Neural progenitor cell (in vitro differentiated cells): Measurements from ENCODE around the gene SUMF1. TPM values are rescaled to one million over a fixed set of nuclear protein-coding genes. Genes with fewer than 3 reads are reported as not detected.

Experiments used
- DNase-seq: peaks from one replicate; pipeline ENCODE4 v3.0.0-alpha.2; 2016; ENCODE audit warnings: low spot score
- H2AFZ ChIP-seq: fragments of 200-600 bp; sonication (generic); replicated peaks from 2 replicates; pipeline ENCODE4 v1.6.1; 2016; ENCODE audit warnings: antibody characterized with exemption
- H3F3A ChIP-seq: fragments of 200-600 bp; sonication (generic); 2 replicates; pipeline ENCODE4 v1.6.1; 2016; ENCODE audit warnings: antibody characterized with exemption, low read depth
- H3K27ac ChIP-seq: fragments of 200-600 bp; sonication (generic); 2 replicates; pipeline ENCODE4 v1.5.1; 2016; ENCODE audit warnings: mild to moderate bottlenecking
- H3K27me3 ChIP-seq: fragments of 200-600 bp; sonication (generic); 2 replicates; pipeline ENCODE4 v1.6.1; 2016; ENCODE audit warnings: mild to moderate bottlenecking, moderate library complexity
- H3K36me3 ChIP-seq: fragments of 200-600 bp; sonication (generic); 2 replicates; pipeline ENCODE4 v1.5.1; 2016
- H3K4me1 ChIP-seq: fragments of 200-600 bp; sonication (generic); 2 replicates; pipeline ENCODE4 v1.6.1; 2016; ENCODE audit warnings: mixed run types
- H3K4me2 ChIP-seq: fragments of 200-600 bp; sonication (generic); 2 replicates; pipeline ENCODE4 v1.6.1; 2016
- H3K4me3 ChIP-seq: fragments of 200-600 bp; sonication (generic); 2 replicates; pipeline ENCODE4 v1.5.1; 2016
- H3K79me2 ChIP-seq: fragments of 200-600 bp; sonication (generic); 2 replicates; pipeline ENCODE4 v1.6.1; 2016; ENCODE audit warnings: low read depth
- H3K9ac ChIP-seq: fragments of 200-600 bp; sonication (generic); 2 replicates; pipeline ENCODE4 v1.6.1; 2016
- H3K9me3 ChIP-seq: fragments of 200-600 bp; sonication (generic); 2 replicates; pipeline ENCODE4 v1.5.1; 2016; ENCODE audit warnings: low read depth
- H4K20me1 ChIP-seq: fragments of 200-600 bp; sonication (generic); 2 replicates; pipeline ENCODE4 v1.6.1; 2016; ENCODE audit warnings: low read depth
- H3K27ac Mint-ChIP-seq: 3 replicates; pipeline ENCODE4 v1.8.0; 2021; ENCODE audit warnings: mixed read lengths
- H3K27me3 Mint-ChIP-seq: 2 replicates; pipeline ENCODE4 v1.8.0; 2022; ENCODE audit warnings: low read depth, mild to moderate bottlenecking, inconsistent platforms, moderate library complexity, mixed read lengths; ENCODE audit not compliant: insufficient read depth
- H3K36me3 Mint-ChIP-seq: 3 replicates; pipeline ENCODE4 v1.8.0; 2021; ENCODE audit warnings: mixed read lengths
- H3K4me1 Mint-ChIP-seq: 3 replicates; pipeline ENCODE4 v1.8.0; 2021; ENCODE audit warnings: mixed read lengths
- H3K4me3 Mint-ChIP-seq: 3 replicates; pipeline ENCODE4 v1.8.0; 2021; ENCODE audit warnings: mild to moderate bottlenecking, moderate library complexity, mixed read lengths
- H3K9me3 Mint-ChIP-seq: 3 replicates; pipeline ENCODE4 v1.8.0; 2020; ENCODE audit warnings: mixed read lengths
- EZH2 ChIP-seq: fragments of 200-600 bp; sonication (generic); IDR thresholded peaks from 2 replicates; pipeline ENCODE4 v1.6.1; 2017; ENCODE audit warnings: antibody characterized with exemption, mild to moderate bottlenecking, moderate library complexity
- EZH2phosphoT487 ChIP-seq: fragments of 200-600 bp; sonication (generic); IDR thresholded peaks from 2 replicates; pipeline ENCODE4 v1.6.1; 2017; ENCODE audit warnings: antibody characterized with exemption
- total RNA-seq: library from RNA; depleted of rRNA; stranded (reverse); fragments of >200 nt; gene quantifications from 2 replicates; pipeline ENCODE4 v1.2.3, GENCODE V29; 2015; ENCODE audit warnings: low replicate concordance
- TF ChIP-seq, protein P1 (sequence below): fragments of 200-600 bp; sonication (generic); IDR thresholded peaks from 2 replicates; pipeline ENCODE4 v1.5.1; 2017; ENCODE audit warnings: antibody characterized with exemption, mild to moderate bottlenecking

SUMF1 gene
- total RNA-seq, 1 donor from 2014 or later, result 10.6 TPM

DNA sequence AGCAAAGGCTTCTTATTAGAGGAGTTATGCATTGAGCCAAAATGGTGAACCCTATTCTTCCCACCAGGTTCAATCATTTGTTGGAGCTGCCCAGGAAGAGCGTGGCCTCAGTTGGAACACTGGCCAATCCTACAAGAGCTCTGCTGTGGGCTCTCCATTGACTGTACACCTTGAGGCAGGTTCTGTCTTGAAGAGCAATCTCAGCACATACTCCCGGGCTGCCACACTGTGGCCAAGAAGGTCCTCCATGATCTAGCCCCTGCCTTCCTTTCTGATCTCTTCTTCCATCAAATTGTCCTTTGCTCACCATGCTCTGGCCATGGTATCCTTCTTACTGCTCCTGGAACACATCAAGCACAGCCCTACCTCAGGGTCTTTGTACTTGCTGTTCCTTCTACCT, 5.7 kb upstream of the SUMF1 start:
- Mint-ChIP-seq H3K9me3 (no peaks in the 10 kb centered on the region), H3K27me3 (no peaks in the 10 kb centered on the region), H3K27ac (no peak overlapping the region), H3K4me1 (peaks cover 9% of the 10 kb centered on the region), H3K36me3 (no peaks in the 10 kb centered on the region), H3K4me3 (no peak overlapping the region)
- Histone ChIP-seq H3K36me3 (no peaks in the 10 kb centered on the region), H3K4me2 (no peak overlapping the region), H3K9ac (no peak overlapping the region), H3F3A (peaks cover 9% of the 10 kb centered on the region), H3K9me3 (no peaks in the 10 kb centered on the region), H3K4me3 (no peak overlapping the region), H3K79me2 (no peaks in the 10 kb centered on the region), H4K20me1 (no peaks in the 10 kb centered on the region), H3K4me1 (peaks cover 9% of the 10 kb centered on the region), H3K27ac (no peak overlapping the region), H3K27me3 (no peaks in the 10 kb centered on the region), H2AFZ (no peak overlapping the region)
- no peak for DNase-seq
- no peak for TF ChIP-seq EZH2
- TF ChIP-seq EZH2phosphoT487, result no peak
- TF ChIP-seq, protein P1, sequence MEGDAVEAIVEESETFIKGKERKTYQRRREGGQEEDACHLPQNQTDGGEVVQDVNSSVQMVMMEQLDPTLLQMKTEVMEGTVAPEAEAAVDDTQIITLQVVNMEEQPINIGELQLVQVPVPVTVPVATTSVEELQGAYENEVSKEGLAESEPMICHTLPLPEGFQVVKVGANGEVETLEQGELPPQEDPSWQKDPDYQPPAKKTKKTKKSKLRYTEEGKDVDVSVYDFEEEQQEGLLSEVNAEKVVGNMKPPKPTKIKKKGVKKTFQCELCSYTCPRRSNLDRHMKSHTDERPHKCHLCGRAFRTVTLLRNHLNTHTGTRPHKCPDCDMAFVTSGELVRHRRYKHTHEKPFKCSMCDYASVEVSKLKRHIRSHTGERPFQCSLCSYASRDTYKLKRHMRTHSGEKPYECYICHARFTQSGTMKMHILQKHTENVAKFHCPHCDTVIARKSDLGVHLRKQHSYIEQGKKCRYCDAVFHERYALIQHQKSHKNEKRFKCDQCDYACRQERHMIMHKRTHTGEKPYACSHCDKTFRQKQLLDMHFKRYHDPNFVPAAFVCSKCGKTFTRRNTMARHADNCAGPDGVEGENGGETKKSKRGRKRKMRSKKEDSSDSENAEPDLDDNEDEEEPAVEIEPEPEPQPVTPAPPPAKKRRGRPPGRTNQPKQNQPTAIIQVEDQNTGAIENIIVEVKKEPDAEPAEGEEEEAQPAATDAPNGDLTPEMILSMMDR, result no peak

DNA sequence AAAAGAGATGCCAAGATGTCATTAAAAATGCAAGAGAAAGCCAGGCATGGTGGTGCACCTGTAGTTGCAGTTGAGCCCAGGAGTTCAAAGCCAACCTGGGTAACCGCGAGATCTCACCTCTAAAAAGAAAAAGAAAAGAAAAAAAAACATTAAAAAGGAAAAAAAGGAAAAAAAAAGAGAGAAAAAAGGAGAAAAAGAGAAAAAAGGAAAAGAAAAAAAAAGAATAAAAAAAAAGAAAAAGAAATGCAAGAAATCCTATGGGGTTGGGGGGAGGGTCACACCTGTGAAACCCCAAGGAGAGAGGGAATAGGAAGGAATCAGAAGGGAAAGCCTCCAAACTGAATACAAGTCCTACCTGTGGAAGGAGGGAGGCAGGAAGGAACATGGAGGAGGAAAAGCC, 5.2 kb upstream of the SUMF1 start:
- Histone ChIP-seq H3K4me1 (peaks cover 9% of the 10 kb centered on the region), H3K27ac (no peak overlapping the region), H3K27me3 (no peaks in the 10 kb centered on the region), H3K9ac (no peak overlapping the region), H3K9me3 (no peaks in the 10 kb centered on the region), H3K36me3 (no peaks in the 10 kb centered on the region), H3K4me3 (no peak overlapping the region), H3K4me2 (no peak overlapping the region), H3F3A (peaks cover 9% of the 10 kb centered on the region), H3K79me2 (no peaks in the 10 kb centered on the region), H4K20me1 (no peaks in the 10 kb centered on the region), H2AFZ (no peak overlapping the region)
- Mint-ChIP-seq H3K27ac (no peak overlapping the region), H3K9me3 (no peaks in the 10 kb centered on the region), H3K36me3 (no peaks in the 10 kb centered on the region), H3K4me3 (no peak overlapping the region), H3K4me1 (peaks cover 10% of the 10 kb centered on the region), H3K27me3 (no peaks in the 10 kb centered on the region)
- no peak for DNase-seq
- TF ChIP-seq EZH2, result no peak
- TF ChIP-seq, protein P1, result no peak
- TF ChIP-seq EZH2phosphoT487, result no peak

DNA sequence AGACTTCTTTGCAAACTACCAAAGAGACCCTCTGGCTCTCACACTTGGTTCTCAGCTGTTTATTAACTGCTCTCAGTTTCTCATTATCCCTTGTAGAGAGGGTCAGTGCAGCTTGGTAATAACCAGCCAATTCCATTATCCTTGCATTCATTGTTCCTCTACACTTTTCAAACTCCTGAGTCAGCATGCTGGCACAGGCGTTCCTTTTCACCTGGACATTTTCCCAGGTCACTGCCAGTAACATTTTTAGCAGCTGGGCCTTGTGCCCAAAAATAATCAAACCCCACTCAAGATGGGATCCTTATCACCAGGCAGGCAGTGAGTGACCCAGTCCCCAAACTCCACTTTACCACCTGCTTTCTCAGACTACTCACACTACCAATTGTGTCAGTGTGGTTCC, 4.8 kb upstream of the SUMF1 start:
- Histone ChIP-seq H3F3A (peaks cover 9% of the 10 kb centered on the region), H3K27me3 (no peaks in the 10 kb centered on the region), H3K79me2 (no peaks in the 10 kb centered on the region), H2AFZ (no peak overlapping the region), H3K27ac (no peak overlapping the region), H3K9me3 (no peaks in the 10 kb centered on the region), H3K9ac (no peak overlapping the region), H3K4me1 (peaks cover 9% of the 10 kb centered on the region), H3K4me3 (no peak overlapping the region), H3K36me3 (no peaks in the 10 kb centered on the region), H3K4me2 (no peak overlapping the region), H4K20me1 (no peaks in the 10 kb centered on the region)
- H3K36me3 Mint-ChIP-seq, result no peaks in the 10 kb centered on the region
- no peak for DNase-seq
- peaks cover 12% of the 10 kb centered on the region for H3K4me1 Mint-ChIP-seq
- TF ChIP-seq EZH2 (no peak), EZH2phosphoT487 (no peak)
- TF ChIP-seq, protein P1, result no peak
- no peaks in the 10 kb centered on the region for H3K27me3 Mint-ChIP-seq
- no peak overlapping the region for H3K4me3 Mint-ChIP-seq
- H3K9me3 Mint-ChIP-seq, result no peaks in the 10 kb centered on the region
- no peak overlapping the region for H3K27ac Mint-ChIP-seq
